ENCODE measurements around the gene NUSAP1. TPM values are rescaled to one million over a fixed set of nuclear protein-coding genes. Genes with fewer than 3 reads are reported as not detected.
A peak's percentile ranks its signal among the peaks of the same experiment; 100 is the strongest.

Gene NUSAP1
- total RNA-seq, 1 experiment from 2014 or later = 88.0 TPM

- TF ChIP-seq, protein P1, sequence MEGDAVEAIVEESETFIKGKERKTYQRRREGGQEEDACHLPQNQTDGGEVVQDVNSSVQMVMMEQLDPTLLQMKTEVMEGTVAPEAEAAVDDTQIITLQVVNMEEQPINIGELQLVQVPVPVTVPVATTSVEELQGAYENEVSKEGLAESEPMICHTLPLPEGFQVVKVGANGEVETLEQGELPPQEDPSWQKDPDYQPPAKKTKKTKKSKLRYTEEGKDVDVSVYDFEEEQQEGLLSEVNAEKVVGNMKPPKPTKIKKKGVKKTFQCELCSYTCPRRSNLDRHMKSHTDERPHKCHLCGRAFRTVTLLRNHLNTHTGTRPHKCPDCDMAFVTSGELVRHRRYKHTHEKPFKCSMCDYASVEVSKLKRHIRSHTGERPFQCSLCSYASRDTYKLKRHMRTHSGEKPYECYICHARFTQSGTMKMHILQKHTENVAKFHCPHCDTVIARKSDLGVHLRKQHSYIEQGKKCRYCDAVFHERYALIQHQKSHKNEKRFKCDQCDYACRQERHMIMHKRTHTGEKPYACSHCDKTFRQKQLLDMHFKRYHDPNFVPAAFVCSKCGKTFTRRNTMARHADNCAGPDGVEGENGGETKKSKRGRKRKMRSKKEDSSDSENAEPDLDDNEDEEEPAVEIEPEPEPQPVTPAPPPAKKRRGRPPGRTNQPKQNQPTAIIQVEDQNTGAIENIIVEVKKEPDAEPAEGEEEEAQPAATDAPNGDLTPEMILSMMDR (IDR thresholded peaks at IDR 0.05; ENCODE audit: unreplicated experiment) = no peak
- H3K36me3 Mint-ChIP-seq (ENCODE audit: insufficient read depth, unreplicated experiment) = peaks cover 7% of the 10 kb centered on the region
- CTCF ChIA-PET = no interaction called here
- H3K9me3 Mint-ChIP-seq (ENCODE audit: low read depth, unreplicated experiment) = no peaks in the 10 kb centered on the region
- no peak overlapping the region for H3K4me3 Mint-ChIP-seq (ENCODE audit: low read depth, unreplicated experiment)
- BruUV-seq (replicated peaks) = no TSS peak
- intact Hi-C loops (cut with micrococcal nuclease; ENCODE audit: unreplicated experiment) = no loop called here
- DNase-seq = no peak
- H3K4me1 Mint-ChIP-seq (ENCODE audit: low read depth, unreplicated experiment) = no peaks in the 10 kb centered on the region
- no peak overlapping the region for H3K27ac Mint-ChIP-seq (ENCODE audit: unreplicated experiment)
- H3K27me3 Mint-ChIP-seq (ENCODE audit: unreplicated experiment) = no peaks in the 10 kb centered on the region
These were observed 75.6 kb downstream of the NUSAP1 start for GRCh38 chr15:41408234-41408641.

DNA sequence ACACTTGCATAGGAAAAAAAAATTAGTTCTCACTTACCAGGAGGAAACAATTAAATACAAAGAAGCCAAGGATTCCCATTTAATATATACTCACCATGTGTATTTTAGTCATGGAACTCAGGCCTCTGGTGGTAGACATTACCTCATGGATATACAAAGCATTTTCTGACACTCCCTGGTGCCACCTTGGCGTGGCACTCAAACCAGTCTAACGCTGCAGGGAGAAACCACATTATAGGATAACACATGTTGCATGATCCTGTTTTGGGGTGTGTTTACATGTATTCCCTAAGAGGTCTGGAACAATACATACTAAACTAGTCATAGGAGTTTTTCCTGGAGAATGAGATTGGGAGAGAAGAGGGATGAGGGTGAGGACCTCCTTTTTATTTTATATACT is 78.3 kb downstream of the NUSAP1 start:
- H3K27ac Mint-ChIP-seq (ENCODE audit: unreplicated experiment) = no peak overlapping the region
- CTCF ChIA-PET = no interaction called here
- no peak for DNase-seq

DNA sequence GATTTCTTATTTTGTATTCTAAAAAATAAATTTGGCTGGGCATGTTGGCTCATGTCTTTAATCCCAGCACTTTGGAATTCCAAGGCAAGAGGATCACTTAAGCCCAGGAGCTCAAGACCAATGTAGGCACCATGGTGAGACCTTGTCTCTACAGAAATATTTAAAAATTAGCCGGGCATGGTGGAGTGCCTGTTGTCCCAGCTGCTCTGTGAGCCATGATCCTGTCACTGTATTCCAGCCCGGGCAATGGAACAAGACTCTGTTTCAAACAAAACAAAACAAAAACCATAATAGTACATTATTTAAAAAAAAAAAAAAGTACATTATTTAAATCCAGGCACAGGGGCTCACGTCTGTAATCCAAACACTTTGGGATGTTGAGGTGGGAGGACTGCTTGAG is 78.8 kb downstream of the NUSAP1 start:
- Mint-ChIP-seq H3K27ac (ENCODE audit: unreplicated experiment) (no peak overlapping the region), H3K4me1 (ENCODE audit: low read depth, unreplicated experiment) (no peaks in the 10 kb centered on the region), H3K27me3 (ENCODE audit: unreplicated experiment) (no peaks in the 10 kb centered on the region), H3K9me3 (ENCODE audit: low read depth, unreplicated experiment) (no peaks in the 10 kb centered on the region), H3K4me3 (ENCODE audit: low read depth, unreplicated experiment) (no peak overlapping the region), H3K36me3 (ENCODE audit: insufficient read depth, unreplicated experiment) (peaks cover 4% of the 10 kb centered on the region)
- DNase-seq = no peak
- intact Hi-C loops (cut with micrococcal nuclease; ENCODE audit: unreplicated experiment) = no loop called here
- no TSS peak for BruUV-seq (replicated peaks)
- CTCF ChIA-PET = no interaction called here
- TF ChIP-seq, protein P1 (IDR thresholded peaks at IDR 0.05; ENCODE audit: unreplicated experiment) = no peak

More for the DNA sequence above, 78.3 kb downstream of the NUSAP1 start:
- intact Hi-C loops (cut with micrococcal nuclease; ENCODE audit: unreplicated experiment) = no loop called here
- TF ChIP-seq, protein P1 (IDR thresholded peaks at IDR 0.05; ENCODE audit: unreplicated experiment) = no peak
- no peaks in the 10 kb centered on the region for H3K9me3 Mint-ChIP-seq (ENCODE audit: low read depth, unreplicated experiment)
- peaks cover under 1% of the 10 kb centered on the region for H3K36me3 Mint-ChIP-seq (ENCODE audit: insufficient read depth, unreplicated experiment)
- no TSS peak for BruUV-seq (replicated peaks)
- no peak overlapping the region for H3K4me3 Mint-ChIP-seq (ENCODE audit: low read depth, unreplicated experiment)
- H3K27me3 Mint-ChIP-seq (ENCODE audit: unreplicated experiment) = no peaks in the 10 kb centered on the region
- no peaks in the 10 kb centered on the region for H3K4me1 Mint-ChIP-seq (ENCODE audit: low read depth, unreplicated experiment)

- Mint-ChIP-seq H3K4me1 (ENCODE audit: low read depth, unreplicated experiment) (no peaks in the 10 kb centered on the region), H3K36me3 (ENCODE audit: insufficient read depth, unreplicated experiment) (peaks cover 20% of the 10 kb centered on the region), H3K9me3 (ENCODE audit: low read depth, unreplicated experiment) (no peaks in the 10 kb centered on the region), H3K27me3 (ENCODE audit: unreplicated experiment) (no peaks in the 10 kb centered on the region), H3K4me3 (ENCODE audit: low read depth, unreplicated experiment) (peak overlapping the region; percentile 84), H3K27ac (ENCODE audit: unreplicated experiment) (peak overlapping the region; percentile 22)
- BruUV-seq (replicated peaks) = TSS peak; percentile 92
- intact Hi-C loops (cut with micrococcal nuclease; ENCODE audit: unreplicated experiment) = no loop called here
- CTCF ChIA-PET = interaction anchor here (0.7 kb wide), 1 partner anchor 415 kb away, joined by 6 read pairs; no protein-coding TSS in a partner anchor
- TF ChIP-seq, protein P1 (IDR thresholded peaks at IDR 0.05; ENCODE audit: unreplicated experiment) = no peak
- no peak for DNase-seq
These were observed 83.6 kb downstream of the NUSAP1 start for GRCh38 chr15:41416128-41416741.

Data from Calu3 (cell line).